Astrocyte (in vitro differentiated cells and primary cell): Measurements from ENCODE around the gene IMP4.

Experiments
- EZH2 ChIP-seq: IDR thresholded peaks from 2 replicates; pipeline ENCODE4 v1.6.1; 2012; ENCODE audit warnings: mild to moderate bottlenecking, low read length, inconsistent platforms; ENCODE audit not compliant: insufficient read depth
- TF ChIP-seq, protein P1 (sequence below): IDR thresholded peaks from 2 replicates; pipeline ENCODE4 v1.5.1; 2011; ENCODE audit warnings: low read depth, mild to moderate bottlenecking, inconsistent platforms, low read length, moderate library complexity; ENCODE audit not compliant: insufficient read depth

DNA sequence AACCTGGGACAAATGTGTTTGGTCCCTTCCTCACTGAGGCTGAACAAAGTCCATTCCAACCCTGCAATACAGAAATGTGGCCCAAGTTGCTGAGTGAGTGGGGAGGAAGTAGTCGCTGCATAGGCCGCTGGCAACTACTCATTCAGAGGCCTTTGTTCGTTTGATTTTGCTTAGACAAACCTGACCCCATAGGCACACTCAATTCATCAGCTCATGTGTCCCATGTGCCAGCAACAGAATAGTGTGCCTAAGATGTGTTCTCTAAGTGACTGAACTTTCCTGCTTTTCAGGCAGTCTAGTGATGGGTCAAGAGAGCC is 36.2 kb downstream of the IMP4 start:
- TF ChIP-seq, protein P1, sequence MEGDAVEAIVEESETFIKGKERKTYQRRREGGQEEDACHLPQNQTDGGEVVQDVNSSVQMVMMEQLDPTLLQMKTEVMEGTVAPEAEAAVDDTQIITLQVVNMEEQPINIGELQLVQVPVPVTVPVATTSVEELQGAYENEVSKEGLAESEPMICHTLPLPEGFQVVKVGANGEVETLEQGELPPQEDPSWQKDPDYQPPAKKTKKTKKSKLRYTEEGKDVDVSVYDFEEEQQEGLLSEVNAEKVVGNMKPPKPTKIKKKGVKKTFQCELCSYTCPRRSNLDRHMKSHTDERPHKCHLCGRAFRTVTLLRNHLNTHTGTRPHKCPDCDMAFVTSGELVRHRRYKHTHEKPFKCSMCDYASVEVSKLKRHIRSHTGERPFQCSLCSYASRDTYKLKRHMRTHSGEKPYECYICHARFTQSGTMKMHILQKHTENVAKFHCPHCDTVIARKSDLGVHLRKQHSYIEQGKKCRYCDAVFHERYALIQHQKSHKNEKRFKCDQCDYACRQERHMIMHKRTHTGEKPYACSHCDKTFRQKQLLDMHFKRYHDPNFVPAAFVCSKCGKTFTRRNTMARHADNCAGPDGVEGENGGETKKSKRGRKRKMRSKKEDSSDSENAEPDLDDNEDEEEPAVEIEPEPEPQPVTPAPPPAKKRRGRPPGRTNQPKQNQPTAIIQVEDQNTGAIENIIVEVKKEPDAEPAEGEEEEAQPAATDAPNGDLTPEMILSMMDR, result no peak
- TF ChIP-seq EZH2, result no peak
